ENCODE measurements around the gene CRACR2A. TPM values are rescaled to one million over a fixed set of nuclear protein-coding genes. Genes with fewer than 3 reads are reported as not detected.

Gene CRACR2A
- total RNA-seq, 6 donors from 2014 or later: 5.5 to 19.9 (median 7.2) TPM

DNA sequence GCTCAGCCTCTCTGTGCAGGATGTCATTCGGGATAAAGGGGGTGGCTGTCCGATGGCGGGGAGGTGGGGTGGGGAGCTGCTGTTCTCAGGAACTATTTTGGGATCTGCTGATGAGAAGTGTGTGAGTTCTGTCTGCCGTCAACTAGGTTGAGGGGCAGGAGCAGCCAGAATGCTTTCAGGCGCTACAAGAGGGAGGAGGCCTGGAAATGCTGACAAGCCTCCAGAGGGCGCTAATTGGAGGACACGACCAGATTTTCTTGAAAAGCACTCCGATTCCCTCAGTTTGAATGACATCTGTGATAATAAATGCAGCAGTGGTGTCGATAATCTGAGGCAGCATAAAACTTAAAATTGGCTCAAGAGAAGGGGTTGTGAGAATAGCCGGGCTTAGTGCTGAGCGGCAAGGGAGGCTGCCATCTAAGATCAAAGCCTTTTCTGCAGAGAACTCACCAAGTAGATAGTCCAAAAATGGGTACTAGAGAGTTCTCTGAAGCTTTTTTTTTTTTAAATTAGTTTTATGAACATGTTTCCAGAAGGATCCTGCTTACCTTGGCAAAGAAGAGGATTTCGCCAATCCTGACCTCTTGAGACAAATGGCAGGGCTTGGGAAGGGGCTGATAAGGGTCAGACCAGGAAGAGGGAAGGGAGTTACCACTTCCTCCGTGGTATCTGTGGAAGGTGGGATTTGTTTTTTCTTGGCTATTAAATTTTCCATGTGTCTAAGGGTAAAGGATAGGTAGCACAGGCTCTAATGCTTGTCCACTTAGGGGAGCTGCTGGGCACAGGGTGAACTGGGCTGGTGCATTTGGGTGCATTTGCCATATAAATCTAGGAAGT, 94.4 kb downstream of the CRACR2A start:
- ATAC-seq (ENCODE audit: low FRiP score in 2 of 2): no peak

DNA sequence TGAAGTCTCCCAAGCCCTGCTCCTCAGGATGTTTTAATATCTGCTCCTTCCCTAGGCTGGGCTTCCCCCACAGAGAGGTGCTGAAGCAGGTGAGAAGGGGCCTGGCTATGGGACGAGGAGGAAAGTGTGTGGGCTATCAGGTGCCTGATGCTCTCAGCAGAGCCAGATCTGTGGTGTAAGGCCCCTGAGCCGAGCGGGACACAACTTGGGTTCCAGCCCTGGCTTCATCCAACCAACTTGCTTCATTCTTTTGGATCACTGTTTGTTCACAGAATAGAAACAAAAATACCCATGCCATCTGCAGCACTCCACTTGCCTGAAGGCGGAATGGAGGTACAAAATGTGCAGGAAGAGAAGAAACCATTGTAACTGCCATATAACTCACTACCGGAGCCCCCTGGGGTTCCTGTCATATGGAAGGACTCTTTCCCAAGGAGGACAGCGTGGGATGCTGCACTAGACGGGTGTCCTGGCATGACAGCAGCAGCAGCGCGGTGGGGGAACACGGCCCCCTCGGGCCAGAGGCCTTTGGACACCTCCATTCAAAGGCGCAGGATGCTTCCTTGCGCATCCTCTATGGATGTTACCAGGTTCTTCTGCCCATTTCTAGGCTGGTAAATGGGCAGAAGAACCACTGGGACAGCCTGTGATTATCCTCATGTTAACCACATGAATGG, 95.8 kb downstream of the CRACR2A start:
- H3K27ac ChIP-seq: no peak overlapping the region

More for the DNA sequence above, 94.4 kb downstream of the CRACR2A start:
- DNase-seq: no peak
- no peak overlapping the region for H3K4me3 ChIP-seq
- H3K9me3 ChIP-seq: no peaks in the 10 kb centered on the region
- TF ChIP-seq POLR2A (IDR thresholded peaks at IDR 0.05): no peak
- TF ChIP-seq CTCF (IDR thresholded peaks at IDR 0.05): peak in 4 of 6 experiments; percentile 12 to 24 (median 16)
- H3K36me3 ChIP-seq: peaks cover 0 to 10% (median 5%) of the 10 kb centered on the region in 4 donors
- H3K4me1 ChIP-seq: peaks cover 0 to 6% (median 0%) of the 10 kb centered on the region in 4 donors
- 78 to 80% methylated on average over 13 of the region's 13 CpGs for WGBS, 2 donors
- H3K27me3 ChIP-seq: no peaks in the 10 kb centered on the region
- no peak overlapping the region for H3K27ac ChIP-seq

GRCh38 chr12:3655328-3655900, 97.5 kb downstream of the CRACR2A start:
- WGBS, 2 donors: 33 to 42% methylated on average over 3 to 4 of the region's 4 CpGs
- Histone ChIP-seq H3K27me3 (no peaks in the 10 kb centered on the region), H3K9me3 (no peaks in the 10 kb centered on the region), H3K4me1 (peaks cover 0 to 6% (median 0%) of the 10 kb centered on the region in 4 donors), H3K27ac (no peak overlapping the region), H3K4me3 (no peak overlapping the region), H3K36me3 (peaks cover 0 to 12% (median 5%) of the 10 kb centered on the region in 4 donors)
- ATAC-seq (ENCODE audit: low FRiP score in 2 of 2) (peak in 1 of 2 donors; percentile 18), DNase-seq (no peak)
- peak in 2 of 6 experiments; percentile 19 to 23 for TF ChIP-seq CTCF (IDR thresholded peaks at IDR 0.05)
- no peak for TF ChIP-seq POLR2AphosphoS5 (IDR thresholded peaks at IDR 0.05)

More for the DNA sequence above, 95.8 kb downstream of the CRACR2A start:
- peaks cover 0 to 12% (median 5%) of the 10 kb centered on the region in 4 donors for H3K36me3 ChIP-seq
- ATAC-seq (ENCODE audit: low FRiP score in 2 of 2) (no peak), DNase-seq (peak in 1 of 2 donors; percentile 53)
- H3K27me3 ChIP-seq: no peaks in the 10 kb centered on the region
- TF ChIP-seq POLR2AphosphoS5 (IDR thresholded peaks at IDR 0.05) (no peak), EP300 (IDR thresholded peaks at IDR 0.05) (no peak), POLR2A (IDR thresholded peaks at IDR 0.05) (no peak), CTCF (IDR thresholded peaks at IDR 0.05) (no peak)
- no peak overlapping the region for H3K4me3 ChIP-seq
- 94 to 96% methylated on average over 12 to 13 of the region's 13 CpGs for WGBS, 2 donors
- no peaks in the 10 kb centered on the region for H3K9me3 ChIP-seq
- H3K4me1 ChIP-seq: peaks cover 0 to 6% (median 0%) of the 10 kb centered on the region in 4 donors

- 79 to 83% methylated on average over 6 of the region's 6 CpGs for WGBS, 2 donors
These were observed 101.1 kb downstream of the CRACR2A start for GRCh38 chr12:3651585-3652424.

More at GRCh38 chr12:3651585-3652424, 101.1 kb downstream of the CRACR2A start:
- Histone ChIP-seq H3K9me3 (no peaks in the 10 kb centered on the region), H3K27ac (no peak overlapping the region), H3K4me3 (no peak overlapping the region), H3K36me3 (peaks cover 0 to 18% (median 3%) of the 10 kb centered on the region in 4 donors), H3K27me3 (no peaks in the 10 kb centered on the region), H3K4me1 (peaks cover 0 to 6% (median 0%) of the 10 kb centered on the region in 4 donors)
- TF ChIP-seq POLR2A (IDR thresholded peaks at IDR 0.05) (no peak), EP300 (IDR thresholded peaks at IDR 0.05) (no peak), CTCF (IDR thresholded peaks at IDR 0.05) (no peak), POLR2AphosphoS5 (IDR thresholded peaks at IDR 0.05) (no peak)
- ATAC-seq (ENCODE audit: low FRiP score in 2 of 2): no peak
- no peak for DNase-seq

All from upper lobe of left lung (tissue), 6 donors.